HCT116 (cell line): ENCODE measurements around the gene PHF5A.
A peak's percentile ranks its signal among the peaks of the same experiment; 100 is the strongest.

Experiments
- CEBPB ChIP-seq: IDR thresholded peaks from 2 replicates; pipeline ENCODE4 v1.6.1; 2012; ENCODE audit warnings: low read depth
- CTCF ChIP-seq, 3 experiments: fragments of 200-600 bp in 1 of 3; sonication (generic) in 1 of 3; IDR thresholded peaks in 2 of 3; conservative IDR thresholded peaks in 1 of 3; 2 replicates each; pipeline ENCODE4 v1.5.1; 2012 to 2017; ENCODE audit warnings: low read depth in 2 of 3, low read length in 2 of 3, antibody characterized with exemption in 1 of 3, borderline replicate concordance in 1 of 3, control low read depth in 1 of 3, mild to moderate bottlenecking in 1 of 3, mixed read lengths in 1 of 3, mixed run types in 1 of 3, moderate library complexity in 1 of 3; ENCODE audit not compliant: insufficient read depth in 1 of 3
- EZH2 ChIP-seq: fragments of 200-600 bp; sonication (generic); IDR thresholded peaks from 2 replicates; pipeline ENCODE4 v1.6.1; 2017; ENCODE audit warnings: antibody characterized with exemption, mixed run types
- FOSL1 ChIP-seq: IDR thresholded peaks from 2 replicates; pipeline ENCODE4 v1.6.1; 2012; ENCODE audit warnings: low read depth
- JUND ChIP-seq: IDR thresholded peaks from 2 replicates; pipeline ENCODE4 v1.6.1; 2012
- POLR2A ChIP-seq: IDR thresholded peaks from 2 replicates; pipeline ENCODE4 v1.7.0; 2011; ENCODE audit warnings: borderline replicate concordance; ENCODE audit not compliant: insufficient read depth, insufficient read length; ENCODE audit errors: extremely low read depth
- POLR2AphosphoS5 ChIP-seq: IDR thresholded peaks from 2 replicates; pipeline ENCODE4 v1.6.1; 2011; ENCODE audit warnings: mild to moderate bottlenecking, low read depth, low read length, moderate library complexity
- RAD21 ChIP-seq: IDR thresholded peaks from 2 replicates; pipeline ENCODE4 v1.6.1; 2012; ENCODE audit warnings: low read depth, mild to moderate bottlenecking
- REST ChIP-seq: IDR thresholded peaks from 2 replicates; pipeline ENCODE4 v1.6.1; 2012; ENCODE audit warnings: low read depth
- SP1 ChIP-seq: IDR thresholded peaks from 2 replicates; pipeline ENCODE4 v1.6.1; 2012; ENCODE audit warnings: low read depth
- TF ChIP-seq, protein P1 (sequence below): IDR thresholded peaks from 2 replicates; pipeline ENCODE4 v1.6.1; 2012

GRCh38 chr22:41501209-41501608, 32.7 kb upstream of the PHF5A start:
- no peak for TF ChIP-seq JUND
- TF ChIP-seq CTCF (IDR thresholded peaks at IDR 0.05 in 2 of 3, conservative IDR thresholded peaks at IDR 0.05 in 1 of 3; ENCODE audit: borderline replicate concordance in 1 of 3, insufficient read depth in 1 of 3, low read depth in 2 of 3, low read length in 2 of 3) = peak; percentile 18 to 48 (median 36); a peak in 5 of 6 replicates
- no peak for TF ChIP-seq FOSL1
- TF ChIP-seq CEBPB = no peak
- no peak for TF ChIP-seq REST
- TF ChIP-seq, protein P1, sequence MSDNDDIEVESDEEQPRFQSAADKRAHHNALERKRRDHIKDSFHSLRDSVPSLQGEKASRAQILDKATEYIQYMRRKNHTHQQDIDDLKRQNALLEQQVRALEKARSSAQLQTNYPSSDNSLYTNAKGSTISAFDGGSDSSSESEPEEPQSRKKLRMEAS = no peak
- TF ChIP-seq EZH2 = no peak
- peak; percentile 68 for TF ChIP-seq RAD21
- TF ChIP-seq SP1 = no peak
- no peak for TF ChIP-seq POLR2A
- no peak for TF ChIP-seq POLR2AphosphoS5
